ENCODE measurements around the gene UMODL1.

Gene UMODL1

GRCh38 chr21:42117967-42118780 lies 47.1 kb downstream of the UMODL1 start:
- Histone ChIP-seq H2BK5ac (ENCODE audit: low read depth, low read length, poor library complexity, severe bottlenecking) (no peak overlapping the region), H3K4me1 (ENCODE audit: control insufficient read depth, insufficient read depth, low read depth, low read length) (no peaks in the 10 kb centered on the region), H3K27me3 (ENCODE audit: control insufficient read depth in 1 of 2, insufficient read depth in 1 of 2, low read length in 2 of 2) (peaks cover 46 to 59% of the 10 kb centered on the region in 2 experiments), H3K14ac (ENCODE audit: low read length in 2 of 2) (no peak overlapping the region), H2AK5ac (ENCODE audit: low read length, severe bottlenecking) (no peak overlapping the region), H3K36me3 (ENCODE audit: control insufficient read depth in 1 of 2, insufficient read depth in 2 of 2, low read depth in 1 of 2, low read length in 2 of 2) (no peaks in the 10 kb centered on the region), H2BK120ac (ENCODE audit: low read depth, low read length) (no peak overlapping the region), H3K18ac (ENCODE audit: low read depth in 1 of 2, low read length in 2 of 2) (no peak overlapping the region), H3K9ac (ENCODE audit: low read length) (no peak overlapping the region), H4K91ac (ENCODE audit: low read length) (no peak overlapping the region), H3K23ac (ENCODE audit: low read length in 2 of 2) (no peak overlapping the region), H3K79me1 (replicated peaks; ENCODE audit: low read length, poor library complexity, severe bottlenecking) (no peaks in the 10 kb centered on the region), H2BK12ac (ENCODE audit: low read length in 2 of 2) (no peak overlapping the region), H2BK15ac (ENCODE audit: low read depth, poor library complexity, severe bottlenecking) (no peak overlapping the region), H2AFZ (ENCODE audit: low read depth, low read length) (no peak overlapping the region), H4K8ac (ENCODE audit: low read length) (no peak overlapping the region), H3K4ac (ENCODE audit: low read depth in 1 of 2, low read length in 2 of 2) (no peak overlapping the region), H3K4me2 (ENCODE audit: low read length, poor library complexity, severe bottlenecking) (no peak overlapping the region), H3K4me3 (ENCODE audit: insufficient read depth in 1 of 2, low read depth in 1 of 2, low read length in 2 of 2) (no peak overlapping the region), H3K27ac (ENCODE audit: low read length, poor library complexity, severe bottlenecking) (no peak overlapping the region), H3K9me3 (ENCODE audit: control insufficient read depth, low read length) (no peaks in the 10 kb centered on the region)
- no peak for DNase-seq
- 84% methylated on average over 12 of the region's 12 CpGs for WGBS

GRCh38 chr21:42118901-42119300 lies 47.8 kb downstream of the UMODL1 start:
- H2AFZ ChIP-seq (ENCODE audit: low read depth, low read length), result no peak overlapping the region
- peaks cover 39 to 61% of the 10 kb centered on the region in 2 experiments for H3K27me3 ChIP-seq (ENCODE audit: control insufficient read depth in 1 of 2, insufficient read depth in 1 of 2, low read length in 2 of 2)
- H3K9ac ChIP-seq (ENCODE audit: low read length), result no peak overlapping the region
- no peaks in the 10 kb centered on the region for H3K79me1 ChIP-seq (replicated peaks; ENCODE audit: low read length, poor library complexity, severe bottlenecking)
- no peaks in the 10 kb centered on the region for H3K36me3 ChIP-seq (ENCODE audit: control insufficient read depth in 1 of 2, insufficient read depth in 2 of 2, low read depth in 1 of 2, low read length in 2 of 2)
- H3K4me2 ChIP-seq (ENCODE audit: low read length, poor library complexity, severe bottlenecking), result no peak overlapping the region
- H2AK5ac ChIP-seq (ENCODE audit: low read length, severe bottlenecking), result no peak overlapping the region
- H3K4ac ChIP-seq (ENCODE audit: low read depth in 1 of 2, low read length in 2 of 2), result no peak overlapping the region
- no peak overlapping the region for H3K27ac ChIP-seq (ENCODE audit: low read length, poor library complexity, severe bottlenecking)
- H4K91ac ChIP-seq (ENCODE audit: low read length), result no peak overlapping the region
- H2BK5ac ChIP-seq (ENCODE audit: low read depth, low read length, poor library complexity, severe bottlenecking), result no peak overlapping the region
- H3K18ac ChIP-seq (ENCODE audit: low read depth in 1 of 2, low read length in 2 of 2), result no peak overlapping the region
- H3K14ac ChIP-seq (ENCODE audit: low read length in 2 of 2), result no peak overlapping the region
- H2BK15ac ChIP-seq (ENCODE audit: low read depth, poor library complexity, severe bottlenecking), result no peak overlapping the region
- no peaks in the 10 kb centered on the region for H3K9me3 ChIP-seq (ENCODE audit: control insufficient read depth, low read length)
- H3K23ac ChIP-seq (ENCODE audit: low read length in 2 of 2), result no peak overlapping the region
- H2BK120ac ChIP-seq (ENCODE audit: low read depth, low read length), result no peak overlapping the region
- H4K8ac ChIP-seq (ENCODE audit: low read length), result no peak overlapping the region
- DNase-seq, result no peak
- H3K4me1 ChIP-seq (ENCODE audit: control insufficient read depth, insufficient read depth, low read depth, low read length), result no peaks in the 10 kb centered on the region
- no peak overlapping the region for H3K4me3 ChIP-seq (ENCODE audit: insufficient read depth in 1 of 2, low read depth in 1 of 2, low read length in 2 of 2)
- 68% methylated on average over 15 of the region's 15 CpGs for WGBS
- no peak overlapping the region for H2BK12ac ChIP-seq (ENCODE audit: low read length in 2 of 2)

DNA sequence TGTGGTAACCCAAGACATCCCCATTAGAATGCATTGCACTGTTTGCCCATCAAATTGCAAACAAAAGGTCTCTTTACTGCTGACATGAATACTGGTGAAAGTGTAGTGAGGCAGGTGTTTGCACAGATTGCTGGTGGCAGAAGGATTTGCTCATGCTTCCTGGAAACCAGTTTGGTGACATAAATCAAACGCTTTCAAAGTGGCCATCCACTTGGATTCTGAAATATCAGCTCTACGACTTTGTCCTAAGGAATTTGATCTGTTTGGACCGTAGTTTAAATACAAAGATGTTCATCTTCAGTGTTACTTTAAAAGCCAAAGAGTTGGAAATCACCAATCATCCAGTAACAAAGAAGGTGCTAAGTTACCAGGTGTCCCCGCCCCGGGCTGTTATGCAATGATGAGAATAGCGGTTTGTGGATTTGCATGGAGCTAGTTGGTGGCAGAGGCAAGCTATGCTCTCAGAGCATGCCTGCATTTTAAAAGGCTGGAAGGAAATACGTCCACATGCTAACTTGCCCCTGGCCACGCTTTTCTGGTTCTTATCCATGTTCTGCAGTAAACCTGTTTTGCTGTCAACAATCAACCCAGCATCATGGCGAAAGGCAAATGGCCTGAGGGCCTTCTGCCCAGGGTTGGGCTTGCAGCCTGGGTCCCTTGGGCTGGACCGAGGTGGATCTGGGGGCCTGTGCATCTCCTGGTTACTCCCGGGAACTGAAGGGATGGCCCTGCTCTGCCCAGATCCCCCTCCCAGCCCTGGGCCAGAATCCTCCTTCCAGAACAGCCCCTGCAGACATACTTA lies 49.2 kb downstream of the UMODL1 start:
- Histone ChIP-seq H3K36me3 (ENCODE audit: control insufficient read depth in 1 of 2, insufficient read depth in 2 of 2, low read depth in 1 of 2, low read length in 2 of 2) (no peaks in the 10 kb centered on the region), H2BK15ac (ENCODE audit: low read depth, poor library complexity, severe bottlenecking) (no peak overlapping the region), H2AK5ac (ENCODE audit: low read length, severe bottlenecking) (no peak overlapping the region), H3K14ac (ENCODE audit: low read length in 2 of 2) (no peak overlapping the region), H2BK120ac (ENCODE audit: low read depth, low read length) (no peak overlapping the region), H3K79me1 (replicated peaks; ENCODE audit: low read length, poor library complexity, severe bottlenecking) (no peaks in the 10 kb centered on the region), H3K4me1 (ENCODE audit: control insufficient read depth, insufficient read depth, low read depth, low read length) (peaks cover 4% of the 10 kb centered on the region), H3K18ac (ENCODE audit: low read depth in 1 of 2, low read length in 2 of 2) (no peak overlapping the region), H4K8ac (ENCODE audit: low read length) (no peak overlapping the region), H3K4ac (ENCODE audit: low read depth in 1 of 2, low read length in 2 of 2) (no peak overlapping the region), H2AFZ (ENCODE audit: low read depth, low read length) (no peak overlapping the region), H4K91ac (ENCODE audit: low read length) (no peak overlapping the region), H3K9me3 (ENCODE audit: control insufficient read depth, low read length) (no peaks in the 10 kb centered on the region), H2BK5ac (ENCODE audit: low read depth, low read length, poor library complexity, severe bottlenecking) (no peak overlapping the region), H2BK12ac (ENCODE audit: low read length in 2 of 2) (no peak overlapping the region), H3K27me3 (ENCODE audit: control insufficient read depth in 1 of 2, insufficient read depth in 1 of 2, low read length in 2 of 2) (peaks cover 36 to 75% of the 10 kb centered on the region in 2 experiments), H3K27ac (ENCODE audit: low read length, poor library complexity, severe bottlenecking) (no peak overlapping the region), H3K4me2 (ENCODE audit: low read length, poor library complexity, severe bottlenecking) (no peak overlapping the region), H3K23ac (ENCODE audit: low read length in 2 of 2) (no peak overlapping the region), H3K9ac (ENCODE audit: low read length) (no peak overlapping the region), H3K4me3 (ENCODE audit: insufficient read depth in 1 of 2, low read depth in 1 of 2, low read length in 2 of 2) (no peak overlapping the region)
- no peak for DNase-seq
- 70% methylated on average over 11 of the region's 11 CpGs for WGBS

DNA sequence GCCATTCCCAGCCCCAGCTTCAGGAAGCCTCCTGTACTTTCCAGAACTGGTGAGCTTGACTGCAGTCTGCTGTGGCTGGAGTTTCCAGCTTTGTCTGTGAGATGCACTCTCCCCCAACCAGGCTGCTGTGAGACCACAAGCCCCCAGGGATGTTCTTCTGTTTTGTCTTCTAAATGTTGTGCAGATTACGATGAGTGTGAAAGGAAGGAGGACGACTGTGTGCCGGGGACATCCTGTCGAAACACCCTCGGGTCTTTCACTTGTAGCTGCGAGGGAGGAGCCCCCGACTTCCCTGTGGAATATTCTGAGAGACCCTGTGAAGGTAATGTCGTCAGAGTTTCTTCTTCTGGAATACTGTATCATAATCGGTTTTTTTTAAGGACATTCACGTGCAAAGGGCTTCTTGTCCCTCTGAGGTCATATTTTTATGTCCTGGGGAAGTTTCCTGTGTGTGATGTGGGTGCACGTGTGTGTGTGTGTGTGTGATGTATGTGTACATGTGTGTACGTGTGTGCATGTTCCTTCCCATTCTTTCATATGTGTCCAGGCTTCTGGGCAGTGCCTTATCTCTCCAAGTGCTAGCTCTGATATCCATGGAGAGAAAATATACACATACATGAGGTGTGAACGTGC lies 49.9 kb downstream of the UMODL1 start:
- 75% methylated on average over 13 of the region's 13 CpGs for WGBS
- Histone ChIP-seq H2BK5ac (ENCODE audit: low read depth, low read length, poor library complexity, severe bottlenecking) (no peak overlapping the region), H4K8ac (ENCODE audit: low read length) (no peak overlapping the region)

More for the DNA sequence above, 49.9 kb downstream of the UMODL1 start:
- no peak overlapping the region for H3K18ac ChIP-seq (ENCODE audit: low read depth in 1 of 2, low read length in 2 of 2)
- no peak overlapping the region for H3K14ac ChIP-seq (ENCODE audit: low read length in 2 of 2)
- H3K36me3 ChIP-seq (ENCODE audit: control insufficient read depth in 1 of 2, insufficient read depth in 2 of 2, low read depth in 1 of 2, low read length in 2 of 2), result no peaks in the 10 kb centered on the region
- H3K4me1 ChIP-seq (ENCODE audit: control insufficient read depth, insufficient read depth, low read depth, low read length), result peaks cover 8% of the 10 kb centered on the region
- H2BK120ac ChIP-seq (ENCODE audit: low read depth, low read length), result no peak overlapping the region
- H3K9me3 ChIP-seq (ENCODE audit: control insufficient read depth, low read length), result no peaks in the 10 kb centered on the region
- no peaks in the 10 kb centered on the region for H3K79me1 ChIP-seq (replicated peaks; ENCODE audit: low read length, poor library complexity, severe bottlenecking)
- no peak overlapping the region for H3K9ac ChIP-seq (ENCODE audit: low read length)
- H3K4me3 ChIP-seq (ENCODE audit: insufficient read depth in 1 of 2, low read depth in 1 of 2, low read length in 2 of 2), result no peak overlapping the region
- no peak overlapping the region for H2AK5ac ChIP-seq (ENCODE audit: low read length, severe bottlenecking)
- no peak overlapping the region for H3K4me2 ChIP-seq (ENCODE audit: low read length, poor library complexity, severe bottlenecking)
- no peak overlapping the region for H3K27ac ChIP-seq (ENCODE audit: low read length, poor library complexity, severe bottlenecking)
- no peak overlapping the region for H2AFZ ChIP-seq (ENCODE audit: low read depth, low read length)
- no peak overlapping the region for H3K4ac ChIP-seq (ENCODE audit: low read depth in 1 of 2, low read length in 2 of 2)
- H3K23ac ChIP-seq (ENCODE audit: low read length in 2 of 2), result no peak overlapping the region
- H4K91ac ChIP-seq (ENCODE audit: low read length), result no peak overlapping the region
- DNase-seq, result no peak
- peaks cover 36 to 82% of the 10 kb centered on the region in 2 experiments for H3K27me3 ChIP-seq (ENCODE audit: control insufficient read depth in 1 of 2, insufficient read depth in 1 of 2, low read length in 2 of 2)
- no peak overlapping the region for H2BK15ac ChIP-seq (ENCODE audit: low read depth, poor library complexity, severe bottlenecking)
- no peak overlapping the region for H2BK12ac ChIP-seq (ENCODE audit: low read length in 2 of 2)

Data from mesenchymal stem cell (in vitro differentiated cells and primary cell).